ENCODE results near the gene ARHGAP44.

DNA sequence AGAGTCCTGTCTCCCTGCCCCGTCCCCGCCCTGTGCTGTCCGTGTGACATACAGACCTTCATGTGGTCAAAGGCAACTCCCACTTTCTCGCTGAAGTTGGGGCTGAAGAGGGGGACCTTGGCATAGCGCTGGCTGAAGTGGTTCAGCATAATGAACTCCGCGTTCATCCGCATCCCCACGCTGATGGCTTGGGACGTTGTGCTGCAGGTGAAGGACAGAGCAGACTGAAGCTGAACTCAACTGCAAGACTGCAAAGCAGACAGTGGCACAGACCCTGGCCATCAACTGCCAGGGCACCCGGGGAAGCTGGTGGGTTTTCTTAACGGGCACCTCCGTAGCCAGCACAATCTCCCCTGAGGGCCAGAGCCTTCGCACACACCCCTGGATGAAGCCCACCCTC, 204.3 kb downstream of the ARHGAP44 start:
- TF ChIP-seq, protein P1, sequence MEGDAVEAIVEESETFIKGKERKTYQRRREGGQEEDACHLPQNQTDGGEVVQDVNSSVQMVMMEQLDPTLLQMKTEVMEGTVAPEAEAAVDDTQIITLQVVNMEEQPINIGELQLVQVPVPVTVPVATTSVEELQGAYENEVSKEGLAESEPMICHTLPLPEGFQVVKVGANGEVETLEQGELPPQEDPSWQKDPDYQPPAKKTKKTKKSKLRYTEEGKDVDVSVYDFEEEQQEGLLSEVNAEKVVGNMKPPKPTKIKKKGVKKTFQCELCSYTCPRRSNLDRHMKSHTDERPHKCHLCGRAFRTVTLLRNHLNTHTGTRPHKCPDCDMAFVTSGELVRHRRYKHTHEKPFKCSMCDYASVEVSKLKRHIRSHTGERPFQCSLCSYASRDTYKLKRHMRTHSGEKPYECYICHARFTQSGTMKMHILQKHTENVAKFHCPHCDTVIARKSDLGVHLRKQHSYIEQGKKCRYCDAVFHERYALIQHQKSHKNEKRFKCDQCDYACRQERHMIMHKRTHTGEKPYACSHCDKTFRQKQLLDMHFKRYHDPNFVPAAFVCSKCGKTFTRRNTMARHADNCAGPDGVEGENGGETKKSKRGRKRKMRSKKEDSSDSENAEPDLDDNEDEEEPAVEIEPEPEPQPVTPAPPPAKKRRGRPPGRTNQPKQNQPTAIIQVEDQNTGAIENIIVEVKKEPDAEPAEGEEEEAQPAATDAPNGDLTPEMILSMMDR (IDR thresholded peaks at IDR 0.05; ENCODE audit: low read depth, low read length): no peak
- no peak for TF ChIP-seq EZH2phosphoT487 (IDR thresholded peaks at IDR 0.05; ENCODE audit: low read depth)
